GM19468 (cell line): Measurements from ENCODE around the gene TMEM132C.

ENCODE experiments used
- ATAC-seq: cut with Tn5 transposase; IDR thresholded peaks from one replicate; pipeline ENCODE4 v1.9.1; 2021; ENCODE audit warnings: mild to moderate bottlenecking, moderate library complexity, moderate number of reproducible peaks; ENCODE audit not compliant: unreplicated experiment; ENCODE audit errors: extremely low read depth

TMEM132C gene

GRCh38 chr12:128399253-128399652, 132.3 kb downstream of the TMEM132C start:
- ATAC-seq, result no peak

DNA sequence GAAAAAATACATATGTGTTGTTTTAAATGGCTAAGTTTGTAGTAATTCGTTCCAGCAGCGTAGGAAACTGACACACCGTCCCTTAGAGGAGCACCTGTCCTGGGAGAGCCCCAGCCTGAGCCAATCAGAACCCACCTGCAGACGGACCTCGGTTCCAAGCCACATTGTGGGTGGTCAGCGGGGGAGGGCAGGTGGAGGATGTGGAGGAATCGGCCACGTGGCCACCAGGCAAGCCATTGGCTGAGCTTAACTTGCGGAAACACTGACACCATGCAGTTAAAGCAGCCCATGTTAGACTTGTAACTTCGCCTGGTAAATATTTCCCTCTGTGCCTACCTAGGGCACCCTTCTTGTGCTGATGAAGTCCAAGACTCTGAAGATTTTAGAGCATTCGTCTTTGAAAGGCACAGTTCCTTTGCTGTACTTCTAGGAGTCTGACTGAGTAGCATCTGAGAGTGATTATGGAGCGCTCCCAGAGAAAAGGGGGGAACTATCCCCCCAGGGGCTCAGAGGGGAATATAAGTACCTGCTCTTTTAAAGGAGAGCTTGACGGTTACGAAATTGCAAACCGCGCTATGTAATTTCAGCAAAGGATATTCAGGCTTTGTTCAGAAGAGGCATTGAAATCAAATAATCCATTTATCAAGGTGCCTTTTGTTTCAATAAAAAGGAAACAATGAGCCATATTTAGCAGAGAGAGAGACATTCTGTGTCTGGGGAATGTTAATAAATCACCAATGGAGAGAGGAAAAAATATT, 135.7 kb downstream of the TMEM132C start:
- no peak for ATAC-seq

DNA sequence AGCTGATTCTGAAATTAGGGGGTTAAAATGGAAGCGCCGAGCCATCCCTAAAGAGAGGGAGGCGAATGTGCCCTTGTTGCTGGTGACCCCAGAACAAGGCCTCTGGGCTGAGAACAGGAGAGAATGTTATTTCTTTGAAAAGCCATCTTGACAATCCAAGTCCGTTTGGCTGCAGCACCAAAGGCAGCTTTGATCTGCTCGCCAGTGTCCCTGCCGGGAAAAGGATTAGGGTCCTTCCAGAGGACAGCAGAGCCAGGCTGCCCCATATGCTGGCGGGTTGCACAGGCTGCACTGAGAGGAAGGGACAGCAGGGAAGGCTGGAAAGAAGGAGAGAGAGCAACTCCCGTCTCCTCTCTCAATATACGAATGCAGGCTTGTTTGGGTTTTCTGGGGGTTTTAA, 141.7 kb downstream of the TMEM132C start:
- no peak for ATAC-seq

GRCh38 chr12:128415036-128415560, 148.1 kb downstream of the TMEM132C start:
- ATAC-seq, result no peak

GRCh38 chr12:128418944-128419343, 152.0 kb downstream of the TMEM132C start:
- ATAC-seq, result no peak

GRCh38 chr12:128420163-128420562, 153.2 kb downstream of the TMEM132C start:
- ATAC-seq, result no peak

DNA sequence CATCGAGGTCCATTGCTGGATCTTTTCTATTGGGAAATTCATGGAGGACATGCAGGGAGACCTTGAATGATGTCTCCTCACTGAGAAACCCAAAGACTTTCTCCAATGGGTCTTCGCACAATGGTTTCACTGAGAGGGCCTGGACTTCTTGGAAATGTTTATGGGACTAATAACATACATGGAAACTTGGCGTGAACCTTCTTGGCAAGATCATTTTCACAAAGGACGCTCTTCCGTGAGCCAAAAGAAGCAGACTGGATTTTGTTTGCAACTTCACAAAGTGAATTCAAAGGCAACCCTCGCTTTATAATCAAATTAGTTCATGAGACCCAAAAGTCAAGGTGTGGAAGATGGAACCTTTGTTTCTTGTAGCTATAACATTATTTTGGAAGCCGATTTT, 154.4 kb downstream of the TMEM132C start:
- ATAC-seq, result no peak

- no peak for ATAC-seq
Observed at GRCh38 chr12:128423205-128423604, 156.2 kb downstream of the TMEM132C start.

GRCh38 chr12:128424931-128425431, 158.0 kb downstream of the TMEM132C start:
- ATAC-seq, result no peak

GRCh38 chr12:128425666-128426331, 158.8 kb downstream of the TMEM132C start:
- ATAC-seq, result no peak

- no peak for ATAC-seq
Observed at GRCh38 chr12:128426511-128426910, 159.5 kb downstream of the TMEM132C start.

GRCh38 chr12:128439796-128440195, 172.8 kb downstream of the TMEM132C start:
- ATAC-seq, result no peak

DNA sequence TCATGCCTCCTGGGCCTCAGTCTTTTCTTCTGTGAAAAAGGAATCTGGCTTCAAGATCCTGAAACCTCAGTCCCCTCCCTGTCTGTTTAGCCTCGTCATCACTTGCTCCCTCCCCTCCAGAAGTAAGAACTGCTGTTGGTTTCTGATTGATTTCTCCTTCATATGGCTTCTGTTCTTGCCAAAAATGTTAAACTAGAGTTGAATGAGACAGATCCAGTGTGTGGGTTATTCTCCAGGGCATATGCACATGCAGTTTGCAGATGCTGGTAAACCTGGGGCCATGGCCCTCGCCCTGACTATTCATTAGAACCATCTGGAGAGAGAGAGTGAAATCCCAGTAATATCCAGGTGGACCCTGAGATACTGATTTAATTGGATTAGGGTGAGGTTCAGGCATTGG, 175.1 kb downstream of the TMEM132C start:
- no peak for ATAC-seq

GRCh38 chr12:128444598-128444997, 177.6 kb downstream of the TMEM132C start:
- no peak for ATAC-seq

GRCh38 chr12:128445415-128446127, 178.6 kb downstream of the TMEM132C start:
- ATAC-seq, result no peak

DNA sequence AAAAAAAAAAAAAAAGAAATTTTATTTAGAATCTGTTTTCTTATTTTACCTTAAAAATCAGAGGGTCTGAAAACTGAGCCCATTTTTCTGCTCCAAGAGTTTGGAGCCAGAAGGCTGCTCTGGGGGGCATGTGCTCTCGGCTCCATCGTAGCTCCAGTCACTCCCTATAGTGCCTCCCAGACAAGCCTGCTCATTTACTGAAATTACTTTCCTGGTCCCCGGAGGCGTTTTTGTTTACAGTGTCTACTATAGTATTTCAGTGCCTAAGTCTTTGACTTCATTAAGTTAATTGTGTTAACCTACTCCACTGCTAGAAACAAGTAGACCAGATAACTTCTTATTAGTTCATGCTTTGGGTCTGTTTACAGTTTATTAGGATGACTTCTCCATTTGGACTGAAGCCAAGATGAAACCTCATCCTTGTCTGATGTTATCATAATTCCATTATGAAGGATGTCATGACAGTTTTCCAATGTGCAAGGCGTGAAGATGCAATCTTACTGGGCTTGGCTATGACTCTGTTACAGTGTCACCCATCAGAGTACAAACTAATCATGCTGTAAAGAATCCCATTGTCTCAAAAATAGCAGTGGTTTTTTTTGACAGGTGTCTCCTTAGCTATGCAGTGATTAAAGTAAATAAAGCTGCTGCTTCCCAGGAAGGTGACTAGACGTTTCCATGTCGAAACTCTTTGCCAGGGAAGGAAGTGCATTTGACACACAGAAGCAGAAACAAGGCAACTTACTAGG, 182.3 kb downstream of the TMEM132C start:
- no peak for ATAC-seq

- ATAC-seq, result no peak
Observed at GRCh38 chr12:128450810-128451209, 183.8 kb downstream of the TMEM132C start.

DNA sequence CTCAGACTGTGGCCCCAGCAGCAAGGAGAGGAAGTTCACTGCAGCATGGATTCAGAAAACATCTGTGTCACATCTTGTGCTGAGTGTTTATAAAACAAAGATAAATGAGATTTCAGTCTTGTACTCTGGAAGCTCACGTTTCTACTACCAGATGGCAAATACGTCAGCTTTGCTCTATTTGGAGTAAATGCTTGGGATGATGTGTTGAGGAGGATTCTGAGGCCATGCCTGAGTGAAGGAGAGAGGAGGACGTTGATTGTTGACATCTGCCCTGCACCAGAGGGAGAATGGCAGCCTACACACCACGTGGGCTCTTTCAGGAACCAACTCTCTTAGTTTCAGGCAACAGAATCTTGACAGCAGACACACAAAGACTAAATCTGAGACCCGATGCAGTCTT, 188.9 kb downstream of the TMEM132C start:
- no peak for ATAC-seq

DNA sequence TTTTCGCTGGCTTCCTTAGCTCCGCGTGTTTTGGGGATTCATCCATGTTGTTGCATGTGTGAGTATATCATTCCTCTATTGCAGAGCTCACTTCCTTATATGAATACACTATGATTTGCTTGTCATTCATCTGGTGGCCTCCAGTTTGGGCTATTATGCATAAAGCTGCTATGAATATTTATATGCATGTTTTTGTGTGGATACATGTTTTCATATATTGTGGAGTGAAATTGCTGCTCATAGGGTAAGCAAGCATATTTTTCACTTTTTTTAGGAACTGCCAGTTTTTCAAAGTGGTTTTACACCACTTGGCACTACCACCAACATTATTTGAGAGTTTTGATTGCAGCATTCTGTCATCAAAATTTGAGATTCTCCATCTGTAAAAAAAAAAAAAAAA, 190.0 kb downstream of the TMEM132C start:
- ATAC-seq, result no peak
